Spleen (tissue), 11 donors: ENCODE data around the gene ARHGAP45. TPM values are rescaled to one million over a fixed set of nuclear protein-coding genes. Genes with fewer than 3 reads are reported as not detected.

Experiments used
- DNase-seq: peaks from one replicate; pipeline ENCODE4 v3.0.0-alpha.2; 2020
- H3K27ac ChIP-seq, 8 donors: fragments of 200-600 bp; sonication (generic) in 7 of 8; 1 replicate in 4 of 8; 2 replicates in 4 of 8; pipeline versions ENCODE4 v1.5.0 to v1.8.0; 2016 to 2021; ENCODE audit warnings: inconsistent platforms in 4 of 8, mild to moderate bottlenecking in 4 of 8, moderate library complexity in 1 of 8
- H3K27me3 ChIP-seq, 7 donors: fragments of 200-600 bp; sonication (generic) in 6 of 7; replicated peaks in 1 of 7; 1 replicate in 4 of 7; 2 replicates in 3 of 7; pipeline versions ENCODE4 v1.5.0 to v1.8.0; 2016 to 2021; ENCODE audit warnings: inconsistent platforms in 3 of 7, mild to moderate bottlenecking in 1 of 7
- H3K36me3 ChIP-seq, 6 donors: fragments of 200-600 bp; sonication (generic) in 5 of 6; 1 replicate in 4 of 6; 2 replicates in 2 of 6; pipeline versions ENCODE4 v1.5.0 to v1.8.0; 2016 to 2021; ENCODE audit warnings: inconsistent platforms in 2 of 6
- H3K4me1 ChIP-seq, 6 donors: fragments of 200-600 bp; sonication (generic) in 5 of 6; 1 replicate in 3 of 6; 2 replicates in 3 of 6; pipeline versions ENCODE4 v1.5.0 to v1.8.0; 2016 to 2021; ENCODE audit warnings: inconsistent platforms in 3 of 6
- H3K4me3 ChIP-seq, 8 donors: fragments of 200-600 bp; sonication (generic) in 7 of 8; 1 replicate in 4 of 8; 2 replicates in 4 of 8; pipeline versions ENCODE4 v1.5.0 to v1.8.0; 2016 to 2021; ENCODE audit warnings: inconsistent platforms in 4 of 8, mild to moderate bottlenecking in 4 of 8, moderate library complexity in 2 of 8
- H3K9me3 ChIP-seq, 8 donors: fragments of 200-600 bp; sonication (generic) in 7 of 8; 1 replicate in 4 of 8; 2 replicates in 4 of 8; pipeline versions ENCODE4 v1.5.0 to v1.8.0; 2016 to 2021; ENCODE audit warnings: inconsistent platforms in 4 of 8
- POLR2A ChIP-seq, 3 donors: fragments of 450-650 bp; IDR thresholded peaks; one replicate each; pipeline ENCODE4 v1.5.1; 2017; ENCODE audit warnings: antibody characterized with exemption in 3 of 3, mild to moderate bottlenecking in 1 of 3
- POLR2AphosphoS5 ChIP-seq, 3 donors: sonication (generic); formaldehyde crosslinking; IDR thresholded peaks; one replicate each; pipeline ENCODE4 v1.5.1; 2017; ENCODE audit warnings: antibody characterized with exemption in 3 of 3
- WGBS, 5 donors: extraction: QIAGEN DNeasy Blood & Tissue Kit in 3 of 5; methylation state at CpG; one replicate each; pipeline versions ENCODE4 v1.1.5 to v1.1.7; 2013 to 2018; 5-methylcytosine and 5-hydroxymethylcytosine counted together
- intact Hi-C: fragments of 100-400 bp; cut with DNase I; formaldehyde crosslinking; loops from one replicate; pipeline ENCODE4 v1.15.0; 2023; ENCODE audit warnings: low total_unique reads
- polyA plus RNA-seq, 3 donors: library from polyadenylated mRNA; stranded (reverse); fragments of 200-250 nt; gene quantifications; one replicate each; pipeline ENCODE4 v1.2.1, GENCODE V29; 2013
- total RNA-seq, 7 donors: library from RNA; depleted of rRNA in 3 of 7; stranded (reverse); fragments of >200 nt in 3 of 7; fragmentation: NEBNext Ultra II Directional in 4 of 7; extraction: Animal tissue kit (Norgen Biotek cat#: 25700) in 4 of 7; gene quantifications; one replicate each; pipeline versions ENCODE4 v1.1.0 to v1.2.1, GENCODE V29; 2016 to 2021
- TF ChIP-seq, protein P1 (sequence below), 11 experiments: fragments of 200-600 bp in 7 of 11; fragments of 450-650 bp in 4 of 11; sonication (generic) in 4 of 11; IDR thresholded peaks in 8 of 11; conservative IDR thresholded peaks in 3 of 11; 1 replicate in 7 of 11; 2 replicates in 4 of 11; pipeline versions ENCODE4 v1.4.0 to v1.8.0; 2016 to 2021; ENCODE audit warnings: antibody characterized with exemption in 11 of 11, inconsistent platforms in 4 of 11, mild to moderate bottlenecking in 1 of 11
- donor health status: healthy with polysubstance abuse.
- donor health status: DM: no; HTN: no; CAD: no; lungs with moderate emphysema.
- donor health status: DM: no; HTN: no; CAD: no.
- donor health status: Bipolar disorder and iron deficiency.
- donor health status: healthy.
- donor health status: DM: no; HTN: no; CAD: no.
- donor health status: DM: yes; HTN: yes; CAD: no.

ARHGAP45 gene
- total and polyA plus RNA-seq, 10 donors = 161 to 356 (median 245) TPM

DNA sequence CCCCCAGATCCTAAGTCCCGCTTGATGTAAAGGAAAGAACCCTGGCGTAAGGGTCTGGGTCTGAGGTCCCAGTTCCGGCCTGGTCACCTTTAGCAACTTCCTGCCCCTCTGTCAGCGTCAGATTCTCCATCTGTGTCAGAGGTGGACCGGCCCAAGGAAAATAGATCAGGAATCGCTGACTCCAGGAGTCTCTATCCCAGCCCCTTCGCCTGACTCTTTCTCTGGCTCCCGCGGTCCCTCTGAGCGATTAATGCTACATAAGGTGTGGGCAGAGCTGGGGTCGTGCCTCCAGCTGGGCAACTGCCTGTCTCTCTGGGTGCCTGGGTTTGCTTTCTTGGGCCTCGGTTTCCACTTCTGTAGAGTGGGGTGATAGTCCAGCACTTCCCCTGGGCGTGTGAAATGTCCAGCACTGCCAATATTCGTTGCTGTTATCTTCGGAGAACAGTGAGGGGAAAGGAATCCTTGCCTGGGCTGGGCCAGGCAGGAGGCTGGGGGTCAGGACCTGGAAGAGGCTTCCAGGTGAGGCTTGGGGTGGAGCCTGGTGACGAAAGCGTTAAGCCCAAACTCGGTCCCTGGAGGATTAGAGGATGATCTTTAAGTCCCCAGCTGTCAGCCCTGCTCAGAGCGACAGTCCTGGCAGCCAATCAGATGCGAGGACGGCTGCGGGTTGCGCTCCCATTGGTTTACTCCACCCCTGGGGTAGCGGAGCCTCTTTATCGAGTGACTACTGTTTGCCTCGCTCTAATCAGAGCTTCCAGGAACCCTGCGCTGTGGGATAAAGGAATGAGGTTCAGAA lies 26.3 kb upstream of the ARHGAP45 start:
- 1 to 3% (median 2%) methylated on average over 17 to 27 of the region's 27 CpGs for WGBS, 5 donors
- Histone ChIP-seq H3K36me3 (peaks cover 0 to 72% (median 33%) of the 10 kb centered on the region in 6 donors), H3K27me3 (no peaks in the 10 kb centered on the region), H3K4me1 (peaks cover 38 to 78% (median 61%) of the 10 kb centered on the region in 6 donors), H3K27ac (peak overlapping the region in 7 of 8 donors; percentile 84 to 94 (median 87)), H3K4me3 (peak overlapping the region; percentile 56 to 92 (median 70)), H3K9me3 (no peaks in the 10 kb centered on the region)
- TF ChIP-seq POLR2AphosphoS5 (IDR thresholded peaks at IDR 0.05) (peak in 2 of 3 donors; percentile 29 to 53), POLR2A (IDR thresholded peaks at IDR 0.05) (no peak)
- TF ChIP-seq, protein P1, sequence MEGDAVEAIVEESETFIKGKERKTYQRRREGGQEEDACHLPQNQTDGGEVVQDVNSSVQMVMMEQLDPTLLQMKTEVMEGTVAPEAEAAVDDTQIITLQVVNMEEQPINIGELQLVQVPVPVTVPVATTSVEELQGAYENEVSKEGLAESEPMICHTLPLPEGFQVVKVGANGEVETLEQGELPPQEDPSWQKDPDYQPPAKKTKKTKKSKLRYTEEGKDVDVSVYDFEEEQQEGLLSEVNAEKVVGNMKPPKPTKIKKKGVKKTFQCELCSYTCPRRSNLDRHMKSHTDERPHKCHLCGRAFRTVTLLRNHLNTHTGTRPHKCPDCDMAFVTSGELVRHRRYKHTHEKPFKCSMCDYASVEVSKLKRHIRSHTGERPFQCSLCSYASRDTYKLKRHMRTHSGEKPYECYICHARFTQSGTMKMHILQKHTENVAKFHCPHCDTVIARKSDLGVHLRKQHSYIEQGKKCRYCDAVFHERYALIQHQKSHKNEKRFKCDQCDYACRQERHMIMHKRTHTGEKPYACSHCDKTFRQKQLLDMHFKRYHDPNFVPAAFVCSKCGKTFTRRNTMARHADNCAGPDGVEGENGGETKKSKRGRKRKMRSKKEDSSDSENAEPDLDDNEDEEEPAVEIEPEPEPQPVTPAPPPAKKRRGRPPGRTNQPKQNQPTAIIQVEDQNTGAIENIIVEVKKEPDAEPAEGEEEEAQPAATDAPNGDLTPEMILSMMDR (IDR thresholded peaks at IDR 0.05 in 8 of 11, conservative IDR thresholded peaks at IDR 0.05 in 3 of 11) = no peak
- DNase-seq = peak; percentile 96
- intact Hi-C loops = no loop called here

DNA sequence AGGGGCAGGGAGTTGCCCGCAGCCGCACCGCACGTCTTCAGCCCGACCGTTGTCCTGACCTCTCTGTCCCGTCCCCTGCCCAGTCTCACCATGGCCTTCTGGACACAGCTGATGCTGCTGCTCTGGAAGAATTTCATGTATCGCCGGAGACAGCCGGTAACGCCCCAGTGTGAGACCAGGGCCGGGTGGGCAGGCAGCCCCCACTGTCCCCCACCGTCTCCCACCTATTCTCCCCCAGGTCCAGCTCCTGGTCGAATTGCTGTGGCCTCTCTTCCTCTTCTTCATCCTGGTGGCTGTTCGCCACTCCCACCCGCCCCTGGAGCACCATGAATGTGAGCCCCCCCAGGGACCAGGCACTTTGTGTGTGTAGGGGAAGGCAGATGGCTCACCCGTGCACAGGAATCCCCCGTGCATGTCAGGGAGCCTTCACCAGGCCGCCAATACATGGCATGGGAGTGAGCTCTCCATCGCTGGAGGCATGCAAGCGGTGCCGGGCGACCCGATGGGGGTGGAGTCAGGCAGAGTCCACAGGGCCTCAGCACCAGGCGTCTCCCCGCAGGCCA lies 25.6 kb upstream of the ARHGAP45 start:
- intact Hi-C loops = no loop called here
- H3K4me3 ChIP-seq = peak overlapping the region in 7 of 8 donors; percentile 56 to 92 (median 71)
- peaks cover 38 to 75% (median 58%) of the 10 kb centered on the region in 6 donors for H3K4me1 ChIP-seq
- H3K27ac ChIP-seq = peak overlapping the region in 6 of 8 donors; percentile 84 to 94 (median 88)
- H3K27me3 ChIP-seq = no peaks in the 10 kb centered on the region
- H3K36me3 ChIP-seq = peaks cover 0 to 71% (median 28%) of the 10 kb centered on the region in 6 donors
- peak; percentile 85 for DNase-seq
- WGBS, 5 donors = 45 to 50% (median 46%) methylated on average over 25 to 26 of the region's 26 CpGs
- no peaks in the 10 kb centered on the region for H3K9me3 ChIP-seq
- TF ChIP-seq POLR2A (IDR thresholded peaks at IDR 0.05) = no peak
- TF ChIP-seq, protein P1 (IDR thresholded peaks at IDR 0.05 in 8 of 11, conservative IDR thresholded peaks at IDR 0.05 in 3 of 11) = no peak
- no peak for TF ChIP-seq POLR2AphosphoS5 (IDR thresholded peaks at IDR 0.05)

DNA sequence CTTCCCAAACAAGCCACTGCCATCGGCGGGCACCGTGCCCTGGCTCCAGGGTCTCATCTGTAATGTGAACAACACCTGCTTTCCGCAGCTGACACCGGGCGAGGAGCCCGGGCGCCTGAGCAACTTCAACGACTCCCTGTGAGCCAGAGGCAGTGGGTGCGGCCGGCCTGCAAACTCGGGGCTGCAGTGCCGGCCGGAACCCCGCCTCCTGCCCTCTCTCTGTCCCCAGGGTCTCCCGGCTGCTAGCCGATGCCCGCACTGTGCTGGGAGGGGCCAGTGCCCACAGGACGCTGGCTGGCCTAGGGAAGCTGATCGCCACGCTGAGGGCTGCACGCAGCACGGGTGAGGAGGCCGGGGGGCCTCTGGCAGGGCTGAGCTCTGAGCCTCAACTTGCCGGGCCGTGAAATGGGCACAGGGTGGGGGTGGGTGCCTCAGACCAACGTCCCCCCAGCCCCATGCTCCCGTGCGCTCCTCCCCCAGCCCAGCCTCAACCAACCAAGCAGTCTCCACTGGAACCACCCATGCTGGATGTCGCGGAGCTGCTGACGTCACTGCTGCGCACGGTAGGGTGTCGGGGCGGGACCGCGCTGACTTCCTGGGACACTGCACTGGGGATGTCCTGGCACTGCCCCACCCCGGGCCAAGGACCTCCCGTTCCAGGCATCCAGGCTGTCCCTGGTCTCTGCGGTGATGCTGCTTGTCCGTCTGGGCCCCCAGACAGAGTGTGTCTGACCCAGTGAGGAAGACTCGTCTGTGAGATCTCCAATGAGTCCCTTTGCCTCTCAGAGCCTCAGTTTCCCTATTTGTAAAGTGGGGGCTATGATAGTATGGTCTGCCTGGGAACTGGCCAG lies 24.9 kb upstream of the ARHGAP45 start:
- Histone ChIP-seq H3K36me3 (peaks cover 0 to 71% (median 26%) of the 10 kb centered on the region in 6 donors), H3K27me3 (no peaks in the 10 kb centered on the region), H3K27ac (peak overlapping the region in 3 of 8 donors; percentile 85 to 94 (median 93)), H3K4me1 (peaks cover 36 to 74% (median 59%) of the 10 kb centered on the region in 6 donors), H3K9me3 (no peaks in the 10 kb centered on the region), H3K4me3 (peak overlapping the region in 4 of 8 donors; percentile 70 to 92 (median 76))
- DNase-seq = peak; percentile 85
- 76 to 95% (median 83%) methylated on average over 4 to 43 of the region's 43 CpGs for WGBS, 5 donors
- intact Hi-C loops = no loop called here
- TF ChIP-seq POLR2AphosphoS5 (IDR thresholded peaks at IDR 0.05) (no peak), POLR2A (IDR thresholded peaks at IDR 0.05) (no peak)
- TF ChIP-seq, protein P1 (IDR thresholded peaks at IDR 0.05 in 8 of 11, conservative IDR thresholded peaks at IDR 0.05 in 3 of 11) = no peak
